Dedifferentiated amniotic fluid mesenchymal stem cell (primary cell): ENCODE measurements around the gene XIRP2.
"Not testable (repeated sequence)": the region's sequence is repeated elsewhere in the genome, so short reads cannot be mapped to it uniquely, and the experiment has no call there.

ENCODE experiments used
- DNase-seq: peaks from one replicate; pipeline ENCODE4 v3.0.0-alpha.2; 2016; ENCODE audit errors: extremely low spot score

Gene XIRP2

GRCh38 chr2:167190053-167190452, 301.8 kb downstream of the XIRP2 start:
- DNase-seq: no peak

GRCh38 chr2:167191588-167191987, 303.3 kb downstream of the XIRP2 start:
- no peak for DNase-seq

- no peak for DNase-seq
These were observed 304.6 kb downstream of the XIRP2 start for GRCh38 chr2:167192833-167193232.

- DNase-seq: peak; percentile 65
These were observed 308.4 kb downstream of the XIRP2 start for GRCh38 chr2:167196461-167197252.

GRCh38 chr2:167198009-167198408, 309.7 kb downstream of the XIRP2 start:
- DNase-seq: no peak

GRCh38 chr2:167198576-167198975, 310.3 kb downstream of the XIRP2 start:
- DNase-seq: no peak

- DNase-seq: no peak
These were observed 311.7 kb downstream of the XIRP2 start for GRCh38 chr2:167200019-167200418.

GRCh38 chr2:167209784-167210183, 321.5 kb downstream of the XIRP2 start:
- no peak for DNase-seq

GRCh38 chr2:167212014-167212648, 323.9 kb downstream of the XIRP2 start:
- DNase-seq: peak; percentile 66

- DNase-seq: no peak
These were observed 327.3 kb downstream of the XIRP2 start for GRCh38 chr2:167215595-167215994.

GRCh38 chr2:167237478-167237877, 349.2 kb downstream of the XIRP2 start:
- no peak for DNase-seq

- no peak for DNase-seq
These were observed 352.4 kb downstream of the XIRP2 start for GRCh38 chr2:167240671-167241070.

GRCh38 chr2:167249197-167249596, 360.9 kb downstream of the XIRP2 start:
- no peak for DNase-seq

GRCh38 chr2:167253025-167253424, 364.7 kb downstream of the XIRP2 start:
- DNase-seq: no peak

GRCh38 chr2:167254721-167255120, 366.4 kb downstream of the XIRP2 start:
- DNase-seq: no peak

- DNase-seq: no peak
These were observed 370.4 kb downstream of the XIRP2 start for GRCh38 chr2:167258712-167259111.

GRCh38 chr2:167264380-167264779, 376.1 kb downstream of the XIRP2 start:
- no peak for DNase-seq

GRCh38 chr2:167265004-167265403, 376.7 kb downstream of the XIRP2 start:
- DNase-seq: no peak

- no peak for DNase-seq
These were observed 377.4 kb downstream of the XIRP2 start for GRCh38 chr2:167265722-167266121.

- not testable (repeated sequence) for DNase-seq
These were observed 380.0 kb downstream of the XIRP2 start for GRCh38 chr2:167268245-167268644.

- no peak for DNase-seq
These were observed 383.7 kb downstream of the XIRP2 start for GRCh38 chr2:167271932-167272331.

GRCh38 chr2:167275046-167275445, 386.8 kb downstream of the XIRP2 start:
- DNase-seq: no peak

GRCh38 chr2:167279810-167280209, 391.5 kb downstream of the XIRP2 start:
- no peak for DNase-seq
